PFSK-1 (cell line): ENCODE results near the gene HOXD11.

ENCODE experiments used
- FOXP2 ChIP-seq: optimal IDR thresholded peaks from 2 replicates; pipeline ENCODE3; 2011; ENCODE audit warnings: borderline replicate concordance, control low read depth, inconsistent platforms; ENCODE audit not compliant: insufficient read depth; ENCODE audit errors: extremely low read length, extremely low read depth
- POLR2AphosphoS5 ChIP-seq: IDR thresholded peaks from 2 replicates; pipeline ENCODE4 v1.6.1; 2012; ENCODE audit warnings: low read depth, mild to moderate bottlenecking, control low read depth, low read length, moderate library complexity
- SIN3A ChIP-seq: IDR thresholded peaks from 2 replicates; pipeline ENCODE4 v1.6.1; 2012; ENCODE audit warnings: mild to moderate bottlenecking, low read length, moderate library complexity, borderline replicate concordance; ENCODE audit not compliant: insufficient read depth
- TAF1 ChIP-seq: IDR thresholded peaks from 2 replicates; pipeline ENCODE4 v1.6.1; 2012; ENCODE audit warnings: low read length, control low read depth, borderline replicate concordance; ENCODE audit not compliant: insufficient read depth
- TF ChIP-seq, protein P1 (sequence below), 2 experiments: IDR thresholded peaks; 2 replicates each; pipeline versions ENCODE4 v1.6.1 to v1.8.0; 2011 to 2012; ENCODE audit warnings: low read depth in 2 of 2, low read length in 2 of 2, control low read depth in 1 of 2, inconsistent platforms in 1 of 2, mild to moderate bottlenecking in 1 of 2, moderate library complexity in 1 of 2; ENCODE audit not compliant: insufficient read depth in 1 of 2

The HOXD11 gene

GRCh38 chr2:176101842-176102241, 5.2 kb upstream of the HOXD11 start:
- TF ChIP-seq TAF1: no peak
- TF ChIP-seq FOXP2: no peak
- TF ChIP-seq, protein P1, sequence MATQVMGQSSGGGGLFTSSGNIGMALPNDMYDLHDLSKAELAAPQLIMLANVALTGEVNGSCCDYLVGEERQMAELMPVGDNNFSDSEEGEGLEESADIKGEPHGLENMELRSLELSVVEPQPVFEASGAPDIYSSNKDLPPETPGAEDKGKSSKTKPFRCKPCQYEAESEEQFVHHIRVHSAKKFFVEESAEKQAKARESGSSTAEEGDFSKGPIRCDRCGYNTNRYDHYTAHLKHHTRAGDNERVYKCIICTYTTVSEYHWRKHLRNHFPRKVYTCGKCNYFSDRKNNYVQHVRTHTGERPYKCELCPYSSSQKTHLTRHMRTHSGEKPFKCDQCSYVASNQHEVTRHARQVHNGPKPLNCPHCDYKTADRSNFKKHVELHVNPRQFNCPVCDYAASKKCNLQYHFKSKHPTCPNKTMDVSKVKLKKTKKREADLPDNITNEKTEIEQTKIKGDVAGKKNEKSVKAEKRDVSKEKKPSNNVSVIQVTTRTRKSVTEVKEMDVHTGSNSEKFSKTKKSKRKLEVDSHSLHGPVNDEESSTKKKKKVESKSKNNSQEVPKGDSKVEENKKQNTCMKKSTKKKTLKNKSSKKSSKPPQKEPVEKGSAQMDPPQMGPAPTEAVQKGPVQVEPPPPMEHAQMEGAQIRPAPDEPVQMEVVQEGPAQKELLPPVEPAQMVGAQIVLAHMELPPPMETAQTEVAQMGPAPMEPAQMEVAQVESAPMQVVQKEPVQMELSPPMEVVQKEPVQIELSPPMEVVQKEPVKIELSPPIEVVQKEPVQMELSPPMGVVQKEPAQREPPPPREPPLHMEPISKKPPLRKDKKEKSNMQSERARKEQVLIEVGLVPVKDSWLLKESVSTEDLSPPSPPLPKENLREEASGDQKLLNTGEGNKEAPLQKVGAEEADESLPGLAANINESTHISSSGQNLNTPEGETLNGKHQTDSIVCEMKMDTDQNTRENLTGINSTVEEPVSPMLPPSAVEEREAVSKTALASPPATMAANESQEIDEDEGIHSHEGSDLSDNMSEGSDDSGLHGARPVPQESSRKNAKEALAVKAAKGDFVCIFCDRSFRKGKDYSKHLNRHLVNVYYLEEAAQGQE (IDR thresholded peaks at IDR 0.05; ENCODE audit: insufficient read depth in 1 of 2, low read depth in 2 of 2, low read length in 2 of 2): no peak
- TF ChIP-seq POLR2AphosphoS5: no peak
- TF ChIP-seq SIN3A: no peak

GRCh38 chr2:176102309-176102866, 4.7 kb upstream of the HOXD11 start:
- TF ChIP-seq POLR2AphosphoS5: no peak

GRCh38 chr2:176103194-176103593, 3.9 kb upstream of the HOXD11 start:
- TF ChIP-seq TAF1 (no peak), POLR2AphosphoS5 (no peak), SIN3A (no peak), FOXP2 (no peak)
- TF ChIP-seq, protein P1 (IDR thresholded peaks at IDR 0.05; ENCODE audit: insufficient read depth in 1 of 2, low read depth in 2 of 2, low read length in 2 of 2): no peak

GRCh38 chr2:176103742-176104315, 3.3 kb upstream of the HOXD11 start:
- TF ChIP-seq SIN3A (no peak), FOXP2 (no peak), POLR2AphosphoS5 (no peak), TAF1 (no peak)
- TF ChIP-seq, protein P1 (IDR thresholded peaks at IDR 0.05; ENCODE audit: insufficient read depth in 1 of 2, low read depth in 2 of 2, low read length in 2 of 2): no peak

GRCh38 chr2:176104316-176105077, 2.6 kb upstream of the HOXD11 start:
- TF ChIP-seq TAF1 (no peak), POLR2AphosphoS5 (no peak), SIN3A (no peak), FOXP2 (no peak)
- TF ChIP-seq, protein P1 (IDR thresholded peaks at IDR 0.05; ENCODE audit: insufficient read depth in 1 of 2, low read depth in 2 of 2, low read length in 2 of 2): no peak
